Measurements from ENCODE around the gene MAT2B. TPM values are rescaled to one million over a fixed set of nuclear protein-coding genes. Genes with fewer than 3 reads are reported as not detected.

The MAT2B gene
- total and polyA plus RNA-seq, 2 of the 13 experiments (the other 11 are each of a cell fraction or from before 2014, with no cell fraction given) = 20.2 to 37.1 TPM

Other genes starting within 250 kb of the MAT2B start
- 353 and 516 TPM in 2 replicates for gene CCNG1, start 68.0 kb upstream of the MAT2B start, total RNA-seq (2016; rRNA removed; fragmentation: Illumina TruSeq; extraction: Trizol)
- 126 and 181 TPM in 2 replicates for gene CCNG1, start 68.0 kb upstream of the MAT2B start, polyA plus RNA-seq (2011; rRNA removed)
- gene NUDCD2, start 45.5 kb upstream of the MAT2B start, total RNA-seq (2016; rRNA removed; fragmentation: Illumina TruSeq; extraction: Trizol) = 39.2 and 40.9 TPM in 2 replicates
- gene NUDCD2, start 45.5 kb upstream of the MAT2B start, polyA plus RNA-seq (2011; rRNA removed) = 9.6 and 14.8 TPM in 2 replicates
- 48.3 and 82.7 TPM in 2 replicates for gene HMMR, start 45.0 kb upstream of the MAT2B start, total RNA-seq (2016; rRNA removed; fragmentation: Illumina TruSeq; extraction: Trizol)
- 4.6 and 8.5 TPM in 2 replicates for gene HMMR, start 45.0 kb upstream of the MAT2B start, polyA plus RNA-seq (2011; rRNA removed)